Left kidney (tissue), 2 donors: ENCODE results near the gene CFAP299. TPM values are rescaled to one million over a fixed set of nuclear protein-coding genes. Genes with fewer than 3 reads are reported as not detected.

Source experiments
- DNase-seq: peaks from one replicate; pipeline ENCODE4 v3.0.0-alpha.2; 2013
- polyA plus RNA-seq: library from polyadenylated mRNA; unstranded; fragments of 120-200 nt; gene quantifications from one replicate; pipeline ENCODE4 v1.2.1, GENCODE V29; 2013; ENCODE audit not compliant: insufficient read length

The CFAP299 gene
- polyA plus RNA-seq, 1 donor: 1.00 TPM

GRCh38 chr4:80927420-80927819, 591.9 kb downstream of the CFAP299 start:
- no peak for DNase-seq

DNA sequence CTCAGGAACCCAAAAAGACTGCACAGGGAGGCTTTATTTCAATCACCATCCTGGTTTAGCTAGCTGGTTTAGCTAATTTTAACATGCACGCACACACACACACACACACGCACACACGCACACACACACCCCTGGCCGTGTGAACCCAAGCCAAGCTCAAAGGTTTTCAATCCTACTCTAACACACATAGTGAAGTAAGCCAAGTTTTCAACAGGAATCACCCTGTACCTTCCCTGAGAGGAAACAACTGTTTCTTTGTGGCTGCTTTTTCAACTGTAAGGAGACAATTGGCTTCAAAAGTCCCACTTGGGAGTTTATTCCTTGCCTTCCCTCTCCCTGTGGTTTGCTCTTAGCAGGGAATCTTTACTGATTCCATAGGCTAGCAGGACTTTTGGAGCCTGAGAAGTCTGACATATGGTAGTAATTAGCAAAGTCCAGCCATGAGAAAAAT, 596.1 kb downstream of the CFAP299 start:
- no peak for DNase-seq

GRCh38 chr4:80948141-80948540, 612.6 kb downstream of the CFAP299 start:
- no peak for DNase-seq

- no peak for DNase-seq
These were observed 613.5 kb downstream of the CFAP299 start for GRCh38 chr4:80948995-80949394.

GRCh38 chr4:80956421-80956820, 620.9 kb downstream of the CFAP299 start:
- DNase-seq: no peak

DNA sequence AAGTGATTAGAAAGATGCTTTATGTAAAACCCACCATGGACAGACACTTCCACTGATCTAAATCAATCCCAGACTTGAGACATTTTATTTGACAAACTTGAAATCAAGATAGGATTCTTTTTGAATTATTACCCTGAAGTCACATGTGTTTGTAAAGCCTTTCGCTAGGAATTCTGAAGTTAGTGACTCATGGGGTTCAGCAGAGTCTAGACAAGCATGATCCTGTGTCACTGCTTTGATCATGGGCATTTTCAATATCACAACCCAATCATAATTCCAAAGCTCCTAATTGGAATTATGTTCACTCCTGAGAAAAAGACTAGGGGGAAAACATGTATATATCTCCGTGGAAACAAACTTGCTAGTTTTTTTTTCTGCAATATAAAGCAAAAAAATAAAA, 627.5 kb downstream of the CFAP299 start:
- DNase-seq: no peak

DNA sequence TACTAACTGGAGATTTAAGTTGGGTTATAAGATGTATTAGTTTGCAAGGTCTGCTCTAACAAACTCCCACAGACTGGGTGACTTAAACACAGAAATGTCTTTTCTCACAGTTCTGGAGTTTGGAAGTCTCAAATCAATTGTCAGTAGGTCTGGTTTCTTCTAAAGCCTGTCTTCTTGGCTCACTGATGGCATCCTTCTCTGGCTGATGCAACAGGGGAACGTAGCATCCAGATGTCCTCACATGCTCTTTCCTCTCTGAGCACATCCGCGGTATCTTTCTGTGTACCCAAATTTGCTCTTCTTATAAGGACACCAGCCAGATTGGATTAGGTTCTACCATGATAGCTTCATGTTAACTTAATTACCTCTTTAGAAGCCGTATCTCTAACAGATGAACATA, 631.8 kb downstream of the CFAP299 start:
- DNase-seq: no peak

DNA sequence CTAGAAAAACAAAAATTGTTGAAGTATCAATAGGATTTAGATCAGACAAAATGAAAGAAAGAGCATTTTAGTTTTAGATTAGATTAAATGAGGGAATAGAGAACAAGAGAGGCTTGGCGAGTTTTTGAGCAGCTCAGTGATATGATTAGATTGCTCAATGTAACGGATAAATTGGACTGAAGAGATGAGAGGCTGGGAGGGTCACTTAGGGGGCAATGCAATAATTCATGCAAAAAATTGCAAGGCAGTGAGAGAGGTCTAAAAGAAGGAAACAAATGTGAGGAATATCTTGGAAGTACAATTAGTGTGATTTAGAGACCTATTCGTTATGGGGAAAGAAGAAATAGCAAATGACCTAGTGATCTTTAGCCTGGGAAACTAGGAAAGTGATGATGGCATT, 644.7 kb downstream of the CFAP299 start:
- no peak for DNase-seq

DNA sequence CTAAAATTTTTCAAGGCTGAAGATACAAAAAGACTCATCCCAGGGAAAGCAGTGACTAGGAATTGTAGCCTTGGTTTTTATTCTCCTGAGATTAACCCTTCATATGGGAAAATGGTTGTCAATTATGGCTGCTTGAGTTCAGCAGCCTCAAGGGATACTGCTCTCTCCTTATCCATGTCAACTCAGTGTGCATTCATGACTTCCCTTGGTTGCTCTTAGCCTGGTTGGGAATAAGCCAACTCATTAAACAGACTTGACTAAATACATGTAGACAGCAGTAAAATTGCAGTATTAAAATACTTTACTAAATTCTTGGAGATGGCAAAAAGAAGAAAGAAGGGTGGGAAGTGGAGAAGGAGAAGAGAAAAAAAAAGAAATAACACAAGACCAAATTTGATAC, 650.5 kb downstream of the CFAP299 start:
- DNase-seq: no peak

DNA sequence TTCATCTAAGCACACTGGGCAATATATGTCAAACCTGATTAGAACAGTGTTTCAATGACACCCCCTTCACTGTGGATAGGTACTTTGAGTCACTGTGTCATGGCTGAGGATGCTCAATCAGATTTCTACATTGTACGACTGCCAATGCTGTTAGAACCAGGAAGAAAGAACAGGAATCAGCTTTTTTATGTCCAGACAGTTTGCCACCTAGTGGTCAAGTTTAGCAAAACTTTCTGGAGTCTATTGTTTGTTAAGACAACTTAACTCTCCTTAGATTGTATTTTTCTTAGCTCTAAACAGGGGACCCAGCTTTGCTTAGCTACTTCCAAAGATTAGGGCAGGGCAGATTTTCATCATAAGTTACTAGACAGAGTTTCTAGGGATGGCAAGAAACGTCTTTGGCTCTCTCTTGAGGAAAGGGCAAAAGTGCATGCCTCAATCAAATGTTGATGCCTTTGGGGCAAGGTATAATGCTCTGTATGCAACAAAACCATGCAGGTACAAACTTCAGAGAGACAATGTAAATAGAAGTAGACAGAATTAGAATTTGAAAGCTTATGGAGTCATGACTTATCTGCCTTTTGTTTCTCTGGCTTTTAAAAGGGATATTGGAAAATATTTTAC, 654.5 kb downstream of the CFAP299 start:
- DNase-seq: peak; percentile 70

- no peak for DNase-seq
These were observed 655.3 kb downstream of the CFAP299 start for GRCh38 chr4:80990851-80991250.

GRCh38 chr4:80999943-81000342, 664.4 kb downstream of the CFAP299 start:
- no peak for DNase-seq

- DNase-seq: no peak
These were observed 668.1 kb downstream of the CFAP299 start for GRCh38 chr4:81003597-81004111.

- no peak for DNase-seq
These were observed 671.9 kb downstream of the CFAP299 start for GRCh38 chr4:81007417-81007816.

Other genes starting within 250 kb of the CFAP299 start
- gene PRDM8, start 138.2 kb upstream of the CFAP299 start, polyA plus RNA-seq: 1.5 TPM
- 0.03 TPM for gene FGF5, start 69.1 kb upstream of the CFAP299 start, polyA plus RNA-seq